HG03520 (cell line): ENCODE results near the gene AP2B1.
A peak's percentile ranks its signal among the peaks of the same experiment; 100 is the strongest.
"Not testable (repeated sequence)": the region's sequence is repeated elsewhere in the genome, so short reads cannot be mapped to it uniquely, and the experiment has no call there.

Experiments used
- ATAC-seq: cut with Tn5 transposase; IDR thresholded peaks from one replicate; pipeline ENCODE4 v1.9.1; 2021; ENCODE audit warnings: mild to moderate bottlenecking, moderate library complexity; ENCODE audit not compliant: unreplicated experiment

The AP2B1 gene

DNA sequence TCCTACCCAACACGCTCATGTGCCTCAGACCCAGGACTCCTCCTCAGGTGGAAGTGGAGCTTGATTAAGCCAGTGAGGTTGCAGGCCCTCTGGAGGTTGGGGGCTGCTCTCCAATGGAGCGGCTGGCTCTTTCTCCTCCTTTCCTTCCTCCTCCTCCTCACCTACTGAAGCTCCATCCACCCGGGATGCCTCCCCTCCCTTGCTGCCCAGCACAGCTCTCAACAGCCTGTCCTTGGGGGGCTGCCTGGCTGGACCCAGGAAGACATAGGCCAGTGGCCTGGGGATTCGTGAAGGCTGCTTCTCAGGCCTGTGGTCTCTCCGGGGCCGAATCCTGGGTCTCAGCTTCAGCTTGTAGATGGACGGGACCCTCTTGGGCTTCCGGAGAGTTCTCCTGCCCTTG lies 157.7 kb downstream of the AP2B1 start:
- ATAC-seq: no peak

DNA sequence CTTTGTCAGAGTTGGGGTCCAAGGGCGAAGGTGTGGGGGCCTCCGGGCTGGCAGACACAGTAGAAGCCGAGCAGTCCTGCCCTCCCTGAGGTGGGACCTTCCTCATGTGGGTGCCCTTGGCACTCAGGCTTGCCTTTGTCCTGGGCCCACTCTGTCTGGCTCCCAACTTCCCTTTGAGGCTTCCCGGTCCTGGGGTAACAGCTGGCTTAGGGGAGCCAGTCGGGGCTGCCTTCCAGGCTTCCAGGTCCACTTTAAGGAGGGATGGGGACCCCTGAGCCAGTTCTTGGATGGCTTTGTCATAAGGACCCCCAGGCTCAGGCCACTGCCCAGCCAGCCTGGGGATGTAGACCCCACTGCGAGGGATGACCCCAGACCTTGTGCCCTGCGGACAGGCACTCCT lies 158.1 kb downstream of the AP2B1 start:
- ATAC-seq: no peak

DNA sequence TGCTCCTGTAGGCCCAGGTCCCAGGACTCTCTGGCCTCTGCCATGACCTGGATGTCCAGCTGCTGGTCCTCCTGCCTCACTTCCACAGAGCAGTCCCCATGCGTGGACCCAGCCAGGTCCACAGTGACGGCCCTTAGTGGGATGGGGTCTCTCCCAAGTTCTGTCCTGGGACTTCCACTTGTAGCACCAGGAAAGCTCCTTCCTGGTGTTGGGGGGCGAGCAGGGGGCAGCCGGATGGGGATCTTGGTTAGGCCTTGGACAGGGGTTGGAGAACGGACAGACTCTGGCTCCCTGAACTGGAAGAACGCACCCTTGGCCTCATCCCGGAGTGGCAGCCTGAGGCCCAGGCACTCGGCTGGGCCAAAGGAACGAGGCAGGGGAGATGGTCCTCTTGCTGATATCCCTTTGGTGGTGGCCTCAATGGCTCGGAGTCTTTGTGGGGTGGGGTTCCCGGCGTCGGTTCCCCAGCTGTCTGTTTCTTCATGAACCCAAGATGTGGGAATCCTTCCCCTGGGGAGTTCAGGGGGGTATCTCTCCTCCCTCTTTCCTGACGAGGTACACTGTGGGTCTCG lies 158.7 kb downstream of the AP2B1 start:
- no peak for ATAC-seq

DNA sequence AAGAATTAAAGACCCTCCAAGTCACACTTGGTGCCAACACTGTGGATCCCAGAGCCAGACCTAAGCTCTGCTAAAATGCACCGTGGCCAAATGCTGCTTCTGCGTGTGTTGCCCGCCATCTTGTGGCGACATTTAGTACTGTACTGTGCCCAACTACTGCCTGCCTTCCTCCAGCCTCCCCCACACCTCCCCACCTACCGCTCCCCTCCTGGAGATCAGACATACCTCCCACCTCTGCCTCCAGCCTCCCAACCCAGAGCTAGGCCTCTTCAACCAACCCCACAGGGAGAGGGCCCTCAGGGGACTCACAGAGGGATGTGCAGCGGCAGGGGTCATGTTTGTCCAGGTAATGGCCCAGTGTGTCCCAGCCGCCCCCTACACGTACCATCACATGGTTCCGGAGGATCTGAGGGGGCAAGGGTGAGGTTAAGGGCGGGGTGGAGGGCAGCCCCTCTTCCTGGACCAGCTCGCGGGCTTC lies 160.5 kb downstream of the AP2B1 start:
- ATAC-seq: no peak

DNA sequence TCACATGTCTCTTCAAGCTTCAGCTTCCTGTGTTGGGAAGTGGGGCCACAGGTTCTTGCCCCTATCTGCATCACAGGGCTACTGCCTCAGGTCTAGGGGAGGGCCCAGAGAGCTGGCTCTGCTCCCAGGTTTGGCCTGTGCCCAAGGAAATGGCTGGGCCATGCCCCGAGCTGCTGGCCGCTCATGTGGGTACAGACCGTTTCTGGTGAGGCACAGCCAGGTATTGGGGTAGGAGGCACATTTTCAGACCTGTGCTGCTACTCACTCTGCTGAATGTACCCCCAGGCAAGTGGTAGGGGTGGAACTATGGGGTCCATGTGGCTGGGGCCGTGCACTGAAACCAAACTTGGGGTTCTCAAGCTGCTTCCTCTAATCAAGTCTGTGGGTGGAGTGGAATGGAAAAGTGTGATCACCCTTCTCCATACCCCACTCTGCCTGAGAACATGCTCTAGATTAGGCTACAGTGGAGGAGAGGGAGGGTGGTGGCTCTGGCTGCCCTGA lies 161.3 kb downstream of the AP2B1 start:
- ATAC-seq: no peak

DNA sequence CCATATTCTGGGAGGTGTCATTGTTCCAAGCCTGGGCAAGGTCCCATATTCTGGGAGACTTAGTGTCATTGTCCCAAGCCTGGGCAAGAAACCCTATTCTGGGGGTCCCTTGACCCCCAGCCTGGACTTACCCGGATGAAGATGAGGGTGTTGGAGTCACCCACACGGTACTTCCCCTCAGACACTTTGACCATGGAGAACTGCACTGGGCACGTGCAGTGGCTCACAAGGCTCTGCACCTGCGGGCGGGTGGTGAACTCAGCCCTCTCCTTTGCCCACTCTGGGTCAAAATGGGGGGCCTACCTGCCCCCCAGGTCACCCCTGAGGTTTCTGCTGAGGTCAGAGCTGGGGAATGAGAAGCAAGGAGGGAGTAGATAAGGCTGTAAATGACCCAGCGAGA lies 161.9 kb downstream of the AP2B1 start:
- no peak for ATAC-seq

DNA sequence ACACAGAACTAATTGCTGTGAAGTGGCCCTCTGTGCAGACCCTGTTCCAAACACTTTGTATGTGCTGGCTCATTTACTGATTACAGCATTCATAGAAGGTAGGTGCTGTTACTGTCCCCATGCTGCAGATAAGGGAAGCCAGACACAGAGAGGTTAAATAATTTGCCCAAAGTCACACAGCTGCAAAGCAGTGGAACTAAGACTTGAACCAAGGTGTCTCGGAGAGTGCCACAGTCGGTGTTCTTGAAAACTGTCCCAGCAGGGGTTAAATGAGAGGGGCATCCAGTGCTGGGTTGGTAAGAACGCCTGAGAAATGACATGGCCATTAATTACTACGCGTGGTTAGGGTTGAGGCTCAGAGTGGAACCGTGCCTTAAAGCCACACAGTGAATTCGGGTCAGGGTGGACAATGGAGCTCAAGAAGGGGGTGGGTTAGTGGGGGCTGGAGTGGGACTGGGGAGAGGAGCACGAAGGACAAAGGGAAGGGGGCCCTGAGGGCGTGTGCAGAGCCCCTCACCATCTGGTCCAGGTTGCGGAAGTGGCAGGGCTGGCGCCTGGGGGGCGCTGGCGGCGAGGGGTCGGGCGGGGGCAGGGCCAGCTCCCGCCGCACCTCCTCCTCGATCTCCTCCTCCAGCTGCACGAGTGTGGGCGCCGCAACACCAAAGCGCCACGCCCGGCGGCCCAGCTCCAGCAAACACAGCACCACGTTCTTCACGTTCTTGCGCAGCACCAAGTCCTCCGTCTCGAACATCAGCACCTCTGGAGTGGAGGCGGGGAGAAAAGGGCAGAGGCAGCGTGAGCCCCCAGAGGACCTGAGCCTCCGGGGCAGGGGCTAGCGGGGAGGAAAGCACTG lies 162.7 kb downstream of the AP2B1 start:
- no peak for ATAC-seq

DNA sequence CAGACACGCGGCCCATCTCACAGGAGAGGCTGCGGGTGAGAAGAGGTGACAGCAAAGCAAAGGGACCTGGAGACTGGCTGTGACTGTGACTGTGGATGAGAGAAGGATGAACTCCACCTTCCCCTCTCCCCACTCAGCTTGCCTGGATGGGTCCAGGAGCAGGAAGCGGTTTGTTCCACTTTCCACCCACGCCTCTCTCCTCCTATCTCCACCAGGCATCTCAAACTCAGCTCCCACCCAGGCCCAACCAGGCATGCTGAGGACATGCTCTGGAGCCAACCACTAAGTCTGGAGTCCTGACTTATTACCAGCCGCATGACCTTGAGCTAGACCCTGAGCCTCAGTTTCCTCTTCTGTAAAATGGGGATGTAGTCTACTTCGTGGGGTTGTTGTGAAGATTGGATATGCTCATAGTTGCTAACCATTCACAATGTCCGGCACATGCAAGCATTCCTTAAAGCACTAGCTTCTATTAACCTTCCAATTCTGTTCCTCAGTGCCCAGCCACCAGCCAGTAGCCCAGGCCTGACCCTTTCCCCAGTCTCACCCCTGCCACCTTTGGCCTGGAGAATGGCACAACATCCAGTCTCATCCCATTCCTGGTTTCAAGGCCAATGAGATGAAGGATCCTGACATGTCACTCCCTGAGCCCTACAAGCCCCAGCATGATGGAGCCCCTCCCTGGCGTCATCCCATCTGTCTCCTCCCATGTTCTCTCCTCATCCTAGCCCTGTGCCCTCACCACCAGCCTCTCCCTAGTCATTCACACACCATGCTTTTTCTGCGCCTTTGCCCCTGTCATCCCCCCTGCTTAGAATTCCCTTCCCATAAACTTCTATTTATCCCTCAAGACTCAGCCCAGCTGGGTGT lies 163.6 kb downstream of the AP2B1 start:
- ATAC-seq: no peak

DNA sequence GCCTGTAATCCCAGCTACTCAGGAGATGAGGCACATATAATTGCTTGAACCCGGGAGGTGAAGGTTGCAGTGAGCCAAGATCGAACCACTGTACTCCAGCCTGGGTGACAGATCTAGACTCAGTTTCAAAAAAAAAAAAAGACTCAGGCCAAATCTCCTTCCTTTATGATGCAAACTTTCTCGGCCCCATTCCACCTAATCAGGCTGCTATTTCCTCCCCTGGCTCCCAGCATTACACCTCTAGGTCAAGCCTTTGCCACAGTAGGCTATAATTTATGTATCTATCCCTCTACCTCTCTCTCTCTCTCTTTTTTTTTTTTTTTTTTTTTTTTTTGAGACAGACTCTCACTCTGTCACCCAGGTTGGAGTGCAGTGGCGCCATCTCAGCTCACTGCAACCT lies 164.4 kb downstream of the AP2B1 start:
- not testable (repeated sequence) for ATAC-seq

DNA sequence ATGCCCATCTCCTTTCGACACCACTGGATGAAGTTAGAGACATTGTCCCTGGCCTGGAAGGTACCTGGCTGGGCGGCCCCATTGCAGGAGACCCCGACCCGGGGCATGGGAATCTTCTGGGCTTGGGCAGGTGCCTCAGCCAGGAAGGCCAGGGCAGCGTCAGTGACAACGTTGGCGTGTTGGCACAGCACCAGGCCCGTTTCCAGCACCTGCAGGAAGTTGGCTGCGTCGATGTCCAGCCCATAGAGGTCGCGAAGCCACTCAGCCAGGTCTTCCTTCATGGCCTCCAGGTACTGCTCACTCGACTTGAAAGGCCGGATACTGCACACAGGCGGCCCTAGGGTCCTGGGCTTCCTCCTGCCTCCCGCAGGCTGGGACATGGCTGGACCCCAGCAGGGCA lies 165.3 kb downstream of the AP2B1 start:
- ATAC-seq: no peak

DNA sequence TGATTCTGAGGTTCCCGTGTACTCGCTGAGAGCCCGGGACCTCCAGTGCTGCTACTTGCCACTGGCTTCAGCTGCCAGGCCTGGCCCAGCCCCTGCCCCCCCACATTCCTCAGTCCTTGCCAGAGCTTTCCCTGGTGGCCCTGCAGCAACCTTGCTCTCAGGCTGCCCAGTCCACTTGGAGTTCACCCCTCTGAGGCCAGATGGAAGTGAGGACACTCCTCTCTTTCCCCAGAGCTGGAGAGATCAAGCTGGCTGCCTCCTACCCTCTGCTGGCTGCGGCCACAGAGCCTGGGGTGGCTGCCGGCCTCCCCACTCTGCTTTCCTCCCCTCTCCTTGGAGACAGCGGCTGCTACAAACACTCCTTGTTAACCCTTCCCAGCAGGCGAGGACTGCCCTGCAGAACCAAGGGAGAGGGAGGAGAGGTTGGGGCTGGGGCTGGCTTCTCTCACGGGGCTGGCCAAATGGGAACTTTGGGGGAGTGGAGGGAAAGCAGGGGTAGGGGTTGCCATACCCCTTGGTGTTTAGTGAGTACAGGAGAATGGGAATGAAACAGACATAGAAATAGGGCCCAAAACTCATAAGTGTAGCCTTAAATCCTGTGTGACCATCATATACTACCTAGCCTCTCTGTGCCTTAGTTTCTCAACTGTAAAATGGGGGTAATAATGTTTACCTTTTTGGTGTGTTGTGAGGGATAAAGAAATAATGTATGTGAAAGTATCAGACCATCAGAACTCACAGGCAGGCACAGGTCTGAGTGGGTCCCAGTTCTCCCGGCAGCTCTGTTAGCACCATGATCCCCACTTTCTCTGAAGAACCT lies 166.0 kb downstream of the AP2B1 start, which contains the start of gene GAS2L2:
Gene GAS2L2, minus strand, starts transcription at position 295 of the 820 bp plus-strand sequence. CDS start 389 bp downstream, outside the sequence.
- no peak for ATAC-seq

DNA sequence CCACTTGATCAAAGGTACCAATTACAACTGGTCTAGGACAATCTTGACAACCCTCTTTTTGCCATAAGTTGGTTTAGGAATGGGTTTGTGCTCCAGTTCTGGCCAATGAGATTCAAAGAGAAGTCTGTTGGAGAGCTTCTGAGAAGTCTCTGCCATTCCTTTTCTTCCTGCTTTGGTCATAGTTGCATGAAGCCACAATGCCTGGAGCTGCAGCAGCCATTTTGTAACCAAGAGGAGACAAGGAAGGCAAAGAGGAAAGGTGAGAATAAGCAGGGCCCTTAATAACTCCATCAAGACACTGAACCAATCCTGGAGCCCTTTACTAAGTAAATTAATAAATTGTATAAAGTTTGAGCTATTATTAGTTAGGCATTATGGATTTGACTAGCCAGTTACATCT lies 170.1 kb downstream of the AP2B1 start:
- ATAC-seq: no peak

DNA sequence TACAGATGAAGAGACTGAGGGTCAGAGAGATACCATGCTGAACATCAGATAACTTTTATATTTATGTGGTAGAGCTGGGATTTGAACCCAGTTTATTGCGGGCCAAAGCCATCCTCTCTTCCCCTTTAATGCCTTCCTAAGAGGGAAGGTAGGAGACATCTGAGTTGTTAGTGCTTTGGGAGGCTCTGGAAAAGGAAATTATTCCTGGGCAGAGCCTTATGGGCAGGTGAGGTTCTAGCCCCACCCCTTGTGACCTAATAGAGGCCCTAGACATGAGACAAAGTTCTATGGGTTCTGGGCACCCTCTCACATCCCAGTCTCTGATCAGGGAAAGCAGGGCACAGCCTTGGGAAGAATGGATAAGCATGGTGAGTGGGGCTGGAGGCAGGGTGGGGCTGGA lies 173.5 kb downstream of the AP2B1 start, which contains the start of gene C17orf50:
Gene C17orf50, plus strand, starts transcription at position 301 of the 400 bp plus-strand sequence. Its CDS starts 55 bp downstream, at position 356.
- ATAC-seq: no peak

DNA sequence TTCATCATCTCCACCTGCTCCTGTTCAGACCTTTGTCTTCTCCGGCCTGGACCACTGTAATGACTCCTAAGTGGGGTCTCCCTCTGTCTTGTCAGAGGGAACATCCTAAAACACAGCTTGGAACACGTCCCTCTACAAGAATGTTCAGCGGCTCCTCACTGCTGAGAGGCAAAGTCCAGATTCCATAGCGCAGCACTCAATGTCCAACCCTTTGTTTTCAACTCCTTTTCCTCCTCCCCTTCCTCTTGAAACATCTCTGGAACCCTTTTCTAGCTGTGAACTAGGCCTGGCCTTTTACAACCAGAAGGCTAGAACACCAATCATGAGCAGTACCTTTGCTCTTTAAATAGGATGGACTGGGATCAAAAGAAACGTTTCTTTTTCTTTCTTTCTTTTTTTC lies 174.5 kb downstream of the AP2B1 start:
- ATAC-seq: no peak

DNA sequence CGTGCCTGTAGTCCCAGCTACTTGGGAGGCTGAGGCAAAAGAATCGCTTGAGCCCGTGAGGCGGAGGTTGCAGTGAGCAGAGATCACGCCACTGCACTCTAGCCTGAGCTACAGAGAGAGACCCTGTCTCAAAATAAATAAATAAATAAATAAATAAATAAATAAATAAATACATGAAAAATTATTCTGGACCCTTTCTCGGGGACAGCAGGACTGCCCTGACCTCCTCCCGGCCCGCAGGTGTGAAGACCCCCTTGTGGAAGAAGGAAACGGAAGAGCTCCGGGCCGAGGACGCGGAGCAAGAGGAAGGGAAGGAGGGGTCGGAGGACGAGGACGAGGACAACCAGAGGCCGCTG lies 176.6 kb downstream of the AP2B1 start:
- ATAC-seq: no peak

DNA sequence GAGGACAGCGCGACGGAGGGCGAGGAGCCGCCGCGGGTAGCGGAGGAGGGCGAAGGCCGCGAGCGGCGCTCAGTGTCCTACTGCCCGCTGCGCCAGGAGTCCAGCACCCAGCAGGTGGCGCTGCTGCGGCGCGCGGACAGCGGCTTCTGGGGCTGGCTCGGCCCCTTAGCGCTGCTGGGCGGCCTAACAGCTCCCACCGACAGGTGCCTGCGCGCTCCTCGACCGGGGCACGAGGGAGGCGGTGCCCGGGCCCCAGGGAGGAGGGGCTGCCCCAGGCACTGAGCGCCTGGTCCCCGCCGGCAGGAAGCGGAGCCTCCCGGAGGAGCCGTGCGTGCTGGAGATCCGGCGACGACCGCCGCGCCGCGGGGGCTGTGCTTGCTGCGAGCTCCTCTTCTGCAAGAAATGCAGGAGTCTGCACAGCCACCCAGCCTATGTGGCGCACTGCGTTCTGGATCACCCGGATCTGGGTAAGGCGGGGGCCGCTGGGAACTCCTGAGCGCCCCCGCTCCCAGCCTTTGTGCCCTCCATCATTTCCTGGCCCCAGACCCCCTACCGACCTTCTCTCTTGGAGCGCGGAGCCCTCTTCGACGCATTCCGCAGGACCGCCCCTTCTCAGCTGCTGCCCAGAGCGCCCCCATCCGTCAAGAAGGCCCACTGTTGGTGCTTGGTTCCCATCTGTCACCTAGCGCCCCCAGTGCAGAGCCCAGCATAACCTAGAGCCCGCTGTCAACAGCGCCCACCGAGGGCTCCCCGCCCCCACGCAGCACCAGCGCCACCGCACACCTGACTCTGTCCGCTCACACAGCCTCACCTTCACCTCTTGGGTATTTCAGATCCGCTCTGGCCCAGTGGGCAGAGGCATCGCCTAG lies 177.2 kb downstream of the AP2B1 start:
- ATAC-seq: peak; percentile 81

DNA sequence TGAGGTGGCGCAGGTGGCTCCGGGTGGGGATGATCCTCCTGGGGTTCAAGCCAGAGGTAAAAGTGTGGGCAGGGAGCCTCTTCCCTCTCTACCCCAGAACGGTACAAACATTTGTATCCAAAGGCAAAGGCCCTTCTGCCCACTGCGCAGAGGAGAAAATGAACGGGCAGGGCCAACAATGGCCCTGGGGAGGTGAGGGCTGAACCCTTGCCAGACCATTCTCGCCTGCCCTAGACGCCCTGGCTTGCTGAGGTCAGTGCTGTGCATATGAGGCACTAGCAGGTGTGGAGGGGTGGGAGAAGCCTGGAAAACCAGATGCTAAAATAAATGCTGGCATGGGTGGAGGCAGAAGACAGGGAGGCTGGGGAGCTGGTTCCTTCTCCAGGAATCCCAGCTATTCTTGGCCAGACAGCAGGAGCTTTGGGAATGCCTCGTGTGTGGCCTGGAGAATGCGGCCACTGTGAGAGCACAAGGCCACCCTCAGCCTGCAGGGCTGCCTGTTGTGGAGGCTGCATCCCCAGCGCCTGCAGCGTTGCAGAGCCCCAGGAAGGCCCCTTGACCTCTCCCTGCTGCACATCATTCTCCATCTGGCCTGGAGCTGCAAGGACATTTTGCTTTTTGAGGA lies 178.1 kb downstream of the AP2B1 start:
- ATAC-seq: no peak

DNA sequence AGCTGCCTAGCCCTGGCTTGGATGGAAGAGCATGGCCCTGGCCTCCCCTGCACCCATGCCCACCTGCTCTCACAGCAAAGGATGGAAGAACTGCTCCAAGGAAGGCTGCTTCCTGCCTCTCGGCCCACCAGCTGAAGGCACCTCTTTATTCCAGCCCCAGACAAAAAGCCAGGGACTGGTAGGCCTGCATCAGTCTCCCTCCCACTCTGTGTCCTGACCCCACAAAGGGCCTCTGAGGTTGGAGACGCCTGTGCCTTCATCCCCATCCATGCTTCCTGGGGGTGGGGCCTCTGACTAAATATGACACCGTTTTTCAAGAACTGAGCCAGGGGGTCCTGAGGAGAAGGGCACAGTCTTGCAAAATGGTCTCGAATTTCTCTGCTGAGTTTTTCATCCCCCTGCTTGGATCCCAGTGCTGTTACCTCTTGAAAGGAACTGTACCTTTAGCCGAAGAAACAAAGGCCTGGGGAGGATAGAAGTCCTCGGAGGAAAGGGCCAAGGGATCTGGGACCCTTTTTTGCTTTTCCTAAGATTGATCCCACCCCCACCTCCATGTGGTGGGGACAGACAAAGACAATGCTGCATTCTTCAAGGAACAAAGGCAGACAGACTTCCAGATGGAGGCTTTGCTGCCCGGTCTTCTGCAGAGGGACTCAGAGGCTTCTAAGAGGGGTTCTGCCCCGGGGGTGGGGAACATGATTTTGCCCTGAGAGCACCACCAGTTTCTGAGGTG lies 178.8 kb downstream of the AP2B1 start:
- ATAC-seq: no peak
